ENCODE measurements around the gene TMEM219.

Gene TMEM219

GRCh38 chr16:29995911-29996765, 34.3 kb downstream of the TMEM219 start, which contains the start of gene INO80E:
Gene INO80E, plus strand, starts transcription at chr16:29996241. Its CDS starts 70 bp downstream, at chr16:29996311.
- DNase-seq (ENCODE audit: low read depth) = peak; percentile 93
- H3K4me3 ChIP-seq (ENCODE audit: low read length) = peak within 1 kb of the TSS; percentile 89
- TF ChIP-seq CTCF (conservative IDR thresholded peaks at IDR 0.05; ENCODE audit: low read length) = no peak

GRCh38 chr16:29996766-29997250, 34.9 kb downstream of the TMEM219 start:
- DNase-seq (ENCODE audit: low read depth) = no peak
- H3K4me3 ChIP-seq (ENCODE audit: low read length) = peak overlapping the region; percentile 89
- TF ChIP-seq CTCF (conservative IDR thresholded peaks at IDR 0.05; ENCODE audit: low read length) = no peak

GRCh38 chr16:29999605-30000004, 37.7 kb downstream of the TMEM219 start:
- TF ChIP-seq CTCF (conservative IDR thresholded peaks at IDR 0.05; ENCODE audit: low read length) = no peak
- no peak overlapping the region for H3K4me3 ChIP-seq (ENCODE audit: low read length)
- no peak for DNase-seq (ENCODE audit: low read depth)

GRCh38 chr16:30000735-30001631, 39.1 kb downstream of the TMEM219 start:
- H3K4me3 ChIP-seq (ENCODE audit: low read length) = no peak overlapping the region
- no peak for TF ChIP-seq CTCF (conservative IDR thresholded peaks at IDR 0.05; ENCODE audit: low read length)
- DNase-seq (ENCODE audit: low read depth) = no peak

GRCh38 chr16:30002614-30003346, 40.9 kb downstream of the TMEM219 start:
- no peak for DNase-seq (ENCODE audit: low read depth)
- TF ChIP-seq CTCF (conservative IDR thresholded peaks at IDR 0.05; ENCODE audit: low read length) = no peak
- no peak overlapping the region for H3K4me3 ChIP-seq (ENCODE audit: low read length)

- DNase-seq (ENCODE audit: low read depth) = no peak
- H3K4me3 ChIP-seq (ENCODE audit: low read length) = no peak overlapping the region
- no peak for TF ChIP-seq CTCF (conservative IDR thresholded peaks at IDR 0.05; ENCODE audit: low read length)
These were observed 42.0 kb downstream of the TMEM219 start for GRCh38 chr16:30003670-30004423.
